Measurements from ENCODE around the gene EFEMP2.

DNA sequence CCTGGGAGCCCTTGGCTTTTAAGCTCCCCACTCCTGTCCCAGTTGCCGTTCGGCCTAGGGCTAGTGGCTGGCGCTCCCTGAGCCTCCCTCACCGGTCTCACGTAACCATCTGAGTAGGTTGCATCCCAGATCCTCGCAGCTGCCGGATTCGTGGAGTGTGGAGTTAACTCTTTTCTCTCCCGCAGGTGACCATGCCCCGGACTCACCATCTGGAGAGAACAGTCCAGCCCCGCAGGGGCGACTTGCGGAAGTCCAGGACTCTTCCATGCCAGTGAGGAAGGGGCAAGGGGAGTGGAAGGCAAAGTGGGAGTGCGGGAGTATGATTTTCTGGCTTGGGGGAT lies 11.5 kb downstream of the EFEMP2 start:
- TF ChIP-seq, protein P1, sequence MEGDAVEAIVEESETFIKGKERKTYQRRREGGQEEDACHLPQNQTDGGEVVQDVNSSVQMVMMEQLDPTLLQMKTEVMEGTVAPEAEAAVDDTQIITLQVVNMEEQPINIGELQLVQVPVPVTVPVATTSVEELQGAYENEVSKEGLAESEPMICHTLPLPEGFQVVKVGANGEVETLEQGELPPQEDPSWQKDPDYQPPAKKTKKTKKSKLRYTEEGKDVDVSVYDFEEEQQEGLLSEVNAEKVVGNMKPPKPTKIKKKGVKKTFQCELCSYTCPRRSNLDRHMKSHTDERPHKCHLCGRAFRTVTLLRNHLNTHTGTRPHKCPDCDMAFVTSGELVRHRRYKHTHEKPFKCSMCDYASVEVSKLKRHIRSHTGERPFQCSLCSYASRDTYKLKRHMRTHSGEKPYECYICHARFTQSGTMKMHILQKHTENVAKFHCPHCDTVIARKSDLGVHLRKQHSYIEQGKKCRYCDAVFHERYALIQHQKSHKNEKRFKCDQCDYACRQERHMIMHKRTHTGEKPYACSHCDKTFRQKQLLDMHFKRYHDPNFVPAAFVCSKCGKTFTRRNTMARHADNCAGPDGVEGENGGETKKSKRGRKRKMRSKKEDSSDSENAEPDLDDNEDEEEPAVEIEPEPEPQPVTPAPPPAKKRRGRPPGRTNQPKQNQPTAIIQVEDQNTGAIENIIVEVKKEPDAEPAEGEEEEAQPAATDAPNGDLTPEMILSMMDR (conservative IDR thresholded peaks at IDR 0.05; ENCODE audit: low read length): no peak
- no peak for TF ChIP-seq EZH2phosphoT487 (IDR thresholded peaks at IDR 0.05; ENCODE audit: borderline replicate concordance, low read depth, low read length)
